Peyer's patch (tissue), 4 donors: ENCODE data around the gene DBF4.

ENCODE experiments used
- POLR2A ChIP-seq, 2 donors: fragments of 450-650 bp; IDR thresholded peaks; one replicate each; pipeline ENCODE4 v1.5.1; 2017; ENCODE audit warnings: antibody characterized with exemption in 2 of 2, mild to moderate bottlenecking in 2 of 2, moderate library complexity in 2 of 2
- TF ChIP-seq, protein P1 (sequence below), 6 experiments: fragments of 450-650 bp in 4 of 6; fragments of 200-600 bp in 2 of 6; sonication (generic) in 1 of 6; IDR thresholded peaks; one replicate each; pipeline ENCODE4 v1.5.1; 2017 to 2019; ENCODE audit warnings: antibody characterized with exemption in 6 of 6, mild to moderate bottlenecking in 3 of 6, moderate library complexity in 1 of 6

- no peak for TF ChIP-seq POLR2A (IDR thresholded peaks at IDR 0.05)
- TF ChIP-seq, protein P1, sequence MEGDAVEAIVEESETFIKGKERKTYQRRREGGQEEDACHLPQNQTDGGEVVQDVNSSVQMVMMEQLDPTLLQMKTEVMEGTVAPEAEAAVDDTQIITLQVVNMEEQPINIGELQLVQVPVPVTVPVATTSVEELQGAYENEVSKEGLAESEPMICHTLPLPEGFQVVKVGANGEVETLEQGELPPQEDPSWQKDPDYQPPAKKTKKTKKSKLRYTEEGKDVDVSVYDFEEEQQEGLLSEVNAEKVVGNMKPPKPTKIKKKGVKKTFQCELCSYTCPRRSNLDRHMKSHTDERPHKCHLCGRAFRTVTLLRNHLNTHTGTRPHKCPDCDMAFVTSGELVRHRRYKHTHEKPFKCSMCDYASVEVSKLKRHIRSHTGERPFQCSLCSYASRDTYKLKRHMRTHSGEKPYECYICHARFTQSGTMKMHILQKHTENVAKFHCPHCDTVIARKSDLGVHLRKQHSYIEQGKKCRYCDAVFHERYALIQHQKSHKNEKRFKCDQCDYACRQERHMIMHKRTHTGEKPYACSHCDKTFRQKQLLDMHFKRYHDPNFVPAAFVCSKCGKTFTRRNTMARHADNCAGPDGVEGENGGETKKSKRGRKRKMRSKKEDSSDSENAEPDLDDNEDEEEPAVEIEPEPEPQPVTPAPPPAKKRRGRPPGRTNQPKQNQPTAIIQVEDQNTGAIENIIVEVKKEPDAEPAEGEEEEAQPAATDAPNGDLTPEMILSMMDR (IDR thresholded peaks at IDR 0.05): no peak
Measured at GRCh38 chr7:87919875-87920274, 43.6 kb downstream of the DBF4 start.
